Measurements from ENCODE around the gene STKLD1.

STKLD1 gene

GRCh38 chr9:133454943-133455673 lies 78.9 kb downstream of the STKLD1 start:
- no peak for DNase-seq
- in situ Hi-C loops (cut with MboI; ENCODE audit: low pct_unique_long_range_greater_than_20kb, low sequenced_read_pairs), result no loop called here

Data from KBM-7 (cell line).